NCI-H82 (cell line): ENCODE results near the gene TRIM59.

ENCODE experiments used
- DNase-seq: peaks from one replicate; lab custom pipeline; 2025; lab: John Stamatoyannopoulos, UW

TRIM59 gene

GRCh38 chr3:160449636-160450598 is at the start of gene TRIM59:
Gene TRIM59, minus strand, starts transcription at chr3:160449786. Its CDS starts 10,603 bp downstream, at chr3:160439183.
- DNase-seq, result no peak

- no peak for DNase-seq
Observed at GRCh38 chr3:160498202-160498601, 48.6 kb upstream of the TRIM59 start.

DNA sequence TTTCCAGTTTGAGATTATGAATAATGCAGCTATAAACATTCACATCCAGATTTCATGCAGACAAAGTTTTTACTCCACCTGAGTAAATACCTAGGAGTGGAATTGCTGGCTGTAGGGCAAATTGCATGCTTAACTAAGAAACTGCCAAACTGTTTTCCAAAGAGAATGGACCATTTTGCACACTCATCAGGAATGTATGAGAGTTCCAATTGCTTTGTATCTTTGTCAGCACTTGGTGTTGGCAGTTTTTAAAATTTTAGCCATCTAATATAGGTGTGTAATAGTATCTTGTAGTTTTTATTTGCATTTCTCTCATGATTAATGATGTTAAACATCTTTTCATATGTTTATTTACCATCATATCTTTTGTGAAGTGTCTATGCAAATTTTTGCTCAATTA is 40.6 kb upstream of the TRIM59 start:
- DNase-seq, result no peak

DNA sequence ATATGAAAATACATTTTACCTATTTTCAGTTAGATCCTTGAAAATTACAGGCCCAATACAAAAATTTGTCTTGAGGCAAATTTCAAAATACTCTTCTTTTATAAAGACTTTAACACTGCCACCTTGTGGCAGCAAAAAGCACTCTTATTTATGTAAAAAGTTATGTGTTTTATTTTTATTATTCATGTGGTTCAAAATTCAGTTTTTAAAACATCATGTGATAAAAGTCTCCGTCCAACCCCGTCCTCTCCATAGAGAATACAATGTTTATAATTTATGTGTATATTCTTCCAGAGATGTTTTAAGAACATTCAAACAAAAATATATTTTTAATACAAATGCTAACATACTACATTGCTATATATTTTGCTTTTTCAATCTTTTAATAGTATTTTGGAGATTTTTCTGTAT is 36.9 kb upstream of the TRIM59 start:
- peak; percentile 66 for DNase-seq

DNA sequence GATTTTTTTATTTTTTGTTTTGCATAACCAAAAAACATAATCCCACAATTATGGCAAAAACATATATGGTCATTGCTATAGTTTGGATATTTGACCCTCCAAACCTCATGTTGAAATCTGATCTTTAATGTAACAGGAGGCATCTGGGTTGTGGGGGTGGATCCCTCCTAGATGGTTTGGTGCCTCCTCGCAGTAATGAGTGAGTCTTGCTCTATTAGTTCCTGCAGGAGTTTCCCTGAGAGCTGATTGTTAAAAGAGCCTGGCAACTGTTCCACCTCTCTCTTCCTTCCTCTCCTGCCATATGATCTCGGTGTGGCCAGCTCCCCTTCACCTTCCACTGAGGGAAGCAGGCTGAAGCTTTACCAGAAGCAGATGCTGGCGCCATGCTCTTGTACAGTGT is 33.2 kb upstream of the TRIM59 start:
- no peak for DNase-seq

DNA sequence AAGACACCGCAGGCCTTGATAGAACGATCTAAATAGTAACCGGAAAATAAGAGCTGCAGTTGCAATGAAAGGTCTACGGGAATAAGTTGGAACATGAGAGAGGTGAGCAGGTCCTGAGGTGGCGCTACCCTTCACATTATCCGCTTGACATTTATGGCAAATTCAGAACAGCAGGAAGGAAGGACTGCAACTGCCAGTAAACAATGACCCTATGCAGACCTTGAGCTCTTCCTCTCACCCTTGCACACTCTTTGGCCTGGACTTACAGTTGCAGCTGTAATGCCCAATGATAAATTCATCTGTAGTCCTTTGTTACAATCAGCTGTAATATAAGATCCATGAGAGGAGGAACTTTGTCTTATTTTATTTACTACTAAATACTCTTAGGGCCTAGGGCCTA is 32.3 kb upstream of the TRIM59 start:
- DNase-seq, result no peak

- no peak for DNase-seq
Observed at GRCh38 chr3:160480931-160481330, 31.3 kb upstream of the TRIM59 start.

DNA sequence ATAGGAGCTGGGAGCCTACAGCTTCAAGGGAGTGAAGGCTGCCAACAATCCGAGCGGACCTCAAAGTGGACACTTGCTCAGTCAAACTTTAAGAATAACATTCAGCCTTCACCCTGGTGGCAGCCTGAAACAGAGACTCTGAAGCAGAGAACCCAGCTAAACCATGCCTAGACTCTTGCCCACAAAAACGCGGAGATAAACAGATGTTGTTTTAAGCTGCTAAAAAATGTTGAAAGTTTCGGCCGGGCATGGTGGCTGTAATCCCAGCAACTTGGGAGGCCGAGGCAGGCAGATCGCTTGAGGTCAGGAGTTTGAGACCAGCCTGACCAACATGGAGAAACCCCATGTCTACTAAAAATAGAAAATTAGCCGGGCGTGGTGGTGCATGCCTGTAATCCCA is 29.8 kb upstream of the TRIM59 start:
- DNase-seq, result no peak

- no peak for DNase-seq
Observed at GRCh38 chr3:160478338-160478737, 28.8 kb upstream of the TRIM59 start.

GRCh38 chr3:160477750-160478149 is 28.2 kb upstream of the TRIM59 start:
- no peak for DNase-seq

- DNase-seq, result no peak
Observed at GRCh38 chr3:160475884-160476283, 26.3 kb upstream of the TRIM59 start.

DNA sequence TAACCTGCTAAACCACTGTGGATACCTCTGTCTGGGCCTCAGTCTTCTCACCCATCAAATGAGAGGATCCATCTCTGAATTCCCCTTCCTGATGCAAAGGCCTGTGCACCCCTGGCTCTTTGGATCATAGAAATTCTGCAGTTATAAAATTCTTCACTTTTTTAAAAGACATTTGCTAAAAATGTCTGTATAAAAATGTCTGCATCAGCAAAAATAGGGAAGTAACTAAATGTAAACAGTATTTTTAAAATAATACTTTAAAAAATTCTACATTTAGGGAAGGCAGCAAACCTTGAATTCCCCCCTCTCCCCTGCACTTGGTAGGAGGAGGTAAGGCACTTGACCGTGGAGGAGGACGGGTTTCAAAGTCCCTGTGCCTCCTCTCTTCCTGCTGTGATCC is 25.6 kb upstream of the TRIM59 start:
- no peak for DNase-seq

DNA sequence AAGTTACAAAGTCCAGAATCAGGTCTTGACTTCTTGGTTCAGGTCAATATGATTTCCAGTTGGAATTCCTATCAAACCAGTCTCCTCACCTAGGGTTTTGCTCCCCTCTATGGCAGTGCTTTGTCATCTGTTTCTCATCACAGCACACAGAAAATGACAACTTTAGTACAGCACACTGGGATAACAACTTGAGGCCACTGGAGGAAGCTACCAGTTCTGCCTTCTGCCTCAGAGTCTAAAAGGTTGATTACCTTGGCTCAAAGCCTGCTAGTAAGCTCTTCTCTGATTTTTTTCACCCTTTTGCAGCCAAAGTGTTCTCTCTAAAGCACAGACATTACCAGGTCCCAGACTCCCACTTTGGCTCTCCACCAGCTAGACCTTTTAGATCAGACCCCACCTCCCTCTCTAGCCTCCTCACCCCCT is 24.8 kb upstream of the TRIM59 start:
- no peak for DNase-seq

GRCh38 chr3:160473978-160474377 is 24.4 kb upstream of the TRIM59 start:
- DNase-seq, result no peak

DNA sequence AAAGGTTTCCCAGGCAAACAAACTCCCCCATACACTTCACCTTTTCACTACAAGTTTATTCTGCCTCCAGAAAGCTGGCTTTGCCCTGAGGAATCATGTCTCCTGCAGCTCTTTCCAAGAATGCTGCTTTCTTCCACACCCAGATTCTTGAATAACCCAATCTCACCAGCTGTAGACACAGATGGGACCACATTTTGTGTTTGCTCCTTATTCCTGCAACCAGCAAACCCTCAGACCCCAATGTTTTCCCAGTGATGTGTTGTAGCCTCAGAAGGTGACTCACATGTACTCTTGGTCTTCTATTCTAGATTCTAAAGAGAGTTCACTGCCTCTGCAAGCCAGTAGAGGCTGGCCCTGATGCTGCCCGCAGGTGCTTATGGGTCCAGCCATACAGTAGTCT is 23.6 kb upstream of the TRIM59 start:
- no peak for DNase-seq

GRCh38 chr3:160472344-160472743 is 22.8 kb upstream of the TRIM59 start:
- no peak for DNase-seq

DNA sequence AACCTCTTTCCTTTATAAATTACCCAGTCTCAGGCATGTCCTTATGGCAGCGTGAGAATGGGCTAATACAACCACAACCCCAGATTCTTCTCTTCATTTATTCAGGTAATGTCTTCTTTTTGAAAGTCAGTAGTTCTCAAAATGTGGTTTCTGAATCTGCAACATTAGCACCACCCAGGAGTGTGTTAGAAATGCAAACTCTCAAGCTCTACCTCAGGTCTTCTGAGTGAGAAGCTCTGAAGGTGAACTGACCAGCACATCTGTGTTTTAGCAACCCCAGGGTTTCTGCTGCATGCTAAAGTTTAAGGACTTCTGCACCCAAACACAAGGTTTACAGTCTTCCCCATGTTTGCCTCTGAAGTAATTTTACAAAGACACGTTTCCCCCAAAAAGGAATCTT is 22.3 kb upstream of the TRIM59 start:
- no peak for DNase-seq

DNA sequence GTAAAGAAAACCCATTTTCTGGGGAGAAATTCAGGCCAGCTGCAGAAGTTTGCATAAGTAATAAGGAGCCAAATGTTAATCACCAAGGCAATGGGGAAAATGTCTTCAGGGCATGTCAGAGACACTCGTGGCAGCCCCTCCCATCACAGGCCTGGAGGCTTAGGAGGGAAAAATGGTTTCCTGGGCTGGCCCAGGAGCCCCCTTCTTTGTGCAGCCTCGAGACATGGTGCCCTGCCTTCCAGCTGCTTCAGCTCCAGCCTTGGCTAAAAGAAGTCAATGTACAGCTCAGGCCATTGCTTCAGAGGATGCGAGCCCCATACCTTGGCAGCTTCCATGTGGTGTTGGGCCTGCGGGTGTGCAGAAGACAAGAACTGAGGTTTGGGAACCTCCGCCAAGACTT is 20.6 kb upstream of the TRIM59 start:
- no peak for DNase-seq

DNA sequence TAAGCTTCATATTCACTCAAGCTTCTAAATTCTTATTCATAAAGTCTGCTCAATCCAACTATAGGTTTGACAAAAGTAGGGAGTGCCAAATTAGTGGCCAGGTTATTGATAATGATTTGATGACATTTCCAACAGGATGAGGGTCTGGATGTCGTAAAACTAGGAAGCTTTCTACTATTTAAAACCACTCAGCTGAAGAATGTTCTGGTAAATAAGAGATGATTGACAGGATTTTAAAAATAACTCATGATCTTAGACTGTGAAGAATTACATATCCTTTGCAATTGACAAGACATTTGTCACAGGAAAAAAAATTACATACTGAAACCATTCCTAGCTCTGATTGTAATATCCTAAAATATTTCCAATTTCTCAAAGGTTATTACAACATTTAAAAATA is 15.4 kb upstream of the TRIM59 start:
- DNase-seq, result no peak

GRCh38 chr3:160464321-160464720 is 14.7 kb upstream of the TRIM59 start:
- DNase-seq, result no peak

DNA sequence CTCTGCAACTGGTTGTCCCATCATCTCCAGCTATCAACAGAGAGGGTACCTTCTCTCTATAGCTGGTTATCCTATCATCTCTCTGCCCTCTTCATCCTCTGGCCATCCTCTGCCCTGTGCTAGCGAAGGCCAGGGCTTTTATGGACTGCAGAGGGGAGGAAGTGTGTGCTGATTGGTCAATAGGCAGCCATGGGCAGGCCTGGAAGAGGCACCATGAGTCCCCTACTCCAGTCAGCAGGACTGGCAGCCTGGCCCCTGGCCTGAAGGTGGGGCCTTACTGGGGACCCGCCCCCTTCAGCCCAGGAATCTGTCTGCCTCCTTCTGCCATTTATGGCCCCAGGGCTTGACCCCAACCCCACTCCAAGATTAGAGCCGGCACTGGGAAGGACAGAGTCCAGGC is 10.4 kb upstream of the TRIM59 start:
- no peak for DNase-seq

DNA sequence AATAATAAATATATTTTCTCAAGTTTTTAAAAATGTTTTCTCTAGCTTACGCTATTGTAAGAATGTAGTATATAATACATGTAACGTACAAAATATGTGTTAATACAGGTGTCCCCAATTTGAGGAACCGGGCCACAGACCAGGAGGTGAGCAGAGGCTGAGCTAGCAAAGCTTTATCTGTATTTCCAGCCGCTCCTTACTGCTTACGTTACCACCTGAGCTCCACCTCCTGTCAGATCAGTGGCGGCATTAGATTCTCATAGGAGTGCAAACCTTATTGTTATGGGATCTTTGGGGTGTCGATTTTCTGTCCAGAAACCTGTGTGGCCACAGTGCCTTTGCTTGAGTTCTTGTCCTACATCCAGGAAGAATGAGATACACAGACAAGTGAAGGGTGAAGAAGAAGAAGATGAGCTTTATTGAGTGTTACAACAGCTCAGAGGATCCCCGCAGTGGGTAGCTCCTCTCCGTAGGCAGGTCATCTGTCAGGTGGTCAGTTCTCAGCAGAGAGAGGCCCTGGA is 9.9 kb upstream of the TRIM59 start:
- no peak for DNase-seq

DNA sequence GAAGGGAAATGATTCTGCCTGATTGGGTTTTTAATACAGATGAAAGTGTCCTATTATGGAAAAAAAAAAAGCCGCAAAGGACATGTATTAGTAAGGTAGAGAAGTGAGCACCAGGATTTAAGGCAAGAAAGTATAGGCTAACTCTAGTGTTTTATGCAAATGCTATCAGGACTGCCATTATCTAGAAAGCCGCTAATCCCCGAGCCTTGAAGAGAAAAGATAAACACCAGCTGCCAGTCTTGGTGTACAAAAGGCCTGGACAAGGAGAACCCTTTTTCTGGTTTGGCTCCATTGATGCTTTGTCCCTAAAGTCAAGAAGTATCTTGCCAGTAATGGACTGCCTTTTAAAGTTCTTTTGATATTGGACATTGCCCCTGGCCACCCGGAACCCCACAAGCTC is 8.6 kb upstream of the TRIM59 start:
- DNase-seq, result peak; percentile 98

- DNase-seq, result peak; percentile 71
Observed at GRCh38 chr3:160455846-160456245, 6.3 kb upstream of the TRIM59 start.
